GM23338 (cell line): ENCODE results near the gene CFAP97.

Experiments
- CREB1 ChIP-seq: fragments of 250-450 bp; sonication (Bioruptor Pico); IDR thresholded peaks from 2 replicates; pipeline ENCODE4 v1.5.0; 2020; ENCODE audit warnings: low read depth, mild to moderate bottlenecking, moderate library complexity
- CTCF ChIP-seq, 2 experiments: fragments of 200-600 bp in 1 of 2; sonication (generic) in 1 of 2; conservative IDR thresholded peaks; 2 replicates each; pipeline versions ENCODE4 v1.5.1 to v1.6.1; 2016 to 2017; ENCODE audit warnings: antibody characterized with exemption in 2 of 2, low read depth in 2 of 2, mild to moderate bottlenecking in 2 of 2, moderate library complexity in 1 of 2
- EZH2 ChIP-seq: fragments of 200-600 bp; sonication (generic); IDR thresholded peaks from one replicate; pipeline ENCODE4 v1.8.0; 2017; ENCODE audit warnings: antibody characterized with exemption, mild to moderate bottlenecking, low read depth; ENCODE audit not compliant: unreplicated experiment
- EZH2phosphoT487 ChIP-seq: fragments of 200-600 bp; sonication (generic); IDR thresholded peaks from one replicate; pipeline ENCODE4 v1.8.1; 2018; ENCODE audit warnings: antibody characterized with exemption; ENCODE audit not compliant: unreplicated experiment
- JUNB ChIP-seq: IDR thresholded peaks from one replicate; pipeline ENCODE4 v1.6.1; 2016; ENCODE audit warnings: antibody characterized with exemption; ENCODE audit not compliant: unreplicated experiment
- POLR2AphosphoS5 ChIP-seq: IDR thresholded peaks from 2 replicates; pipeline ENCODE4 v1.6.1; 2016; ENCODE audit warnings: antibody characterized with exemption, low read depth
- REST ChIP-seq: IDR thresholded peaks from one replicate; pipeline ENCODE4 v1.6.1; 2018; ENCODE audit warnings: antibody characterized with exemption; ENCODE audit not compliant: unreplicated experiment
- STAT1 ChIP-seq: IDR thresholded peaks from one replicate; pipeline ENCODE4 v1.6.1; 2016; ENCODE audit warnings: antibody characterized with exemption; ENCODE audit not compliant: unreplicated experiment
- TF ChIP-seq, protein P1 (sequence below): IDR thresholded peaks from 2 replicates; pipeline ENCODE4 v1.6.1; 2016; ENCODE audit warnings: antibody characterized with exemption

- TF ChIP-seq CTCF (conservative IDR thresholded peaks at IDR 0.05; ENCODE audit: low read depth in 2 of 2), result no peak
- no peak for TF ChIP-seq REST
- TF ChIP-seq, protein P1, sequence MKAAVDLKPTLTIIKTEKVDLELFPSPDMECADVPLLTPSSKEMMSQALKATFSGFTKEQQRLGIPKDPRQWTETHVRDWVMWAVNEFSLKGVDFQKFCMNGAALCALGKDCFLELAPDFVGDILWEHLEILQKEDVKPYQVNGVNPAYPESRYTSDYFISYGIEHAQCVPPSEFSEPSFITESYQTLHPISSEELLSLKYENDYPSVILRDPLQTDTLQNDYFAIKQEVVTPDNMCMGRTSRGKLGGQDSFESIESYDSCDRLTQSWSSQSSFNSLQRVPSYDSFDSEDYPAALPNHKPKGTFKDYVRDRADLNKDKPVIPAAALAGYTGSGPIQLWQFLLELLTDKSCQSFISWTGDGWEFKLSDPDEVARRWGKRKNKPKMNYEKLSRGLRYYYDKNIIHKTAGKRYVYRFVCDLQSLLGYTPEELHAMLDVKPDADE, result no peak
- no peak for TF ChIP-seq CREB1 (CRISPR knock-in tag)
- TF ChIP-seq EZH2, result no peak
- no peak for TF ChIP-seq EZH2phosphoT487
- TF ChIP-seq POLR2AphosphoS5, result no peak
- no peak for TF ChIP-seq JUNB
- no peak for TF ChIP-seq STAT1
Observed at GRCh38 chr4:185139736-185140135, 64.1 kb downstream of the CFAP97 start.
